Erythroblast (primary cell): ENCODE measurements around the gene TMEFF2.

Source experiments
- GATA1 ChIP-seq: IDR thresholded peaks from 2 replicates; pipeline ENCODE4 v1.6.1; 2011; ENCODE audit warnings: low read depth, mild to moderate bottlenecking, control low read depth, low read length, moderate library complexity
- POLR2A ChIP-seq: IDR thresholded peaks from 2 replicates; pipeline ENCODE4 v1.6.1; 2011; ENCODE audit warnings: mild to moderate bottlenecking, low read length

- TF ChIP-seq POLR2A (no peak), GATA1 (no peak)
Measured at GRCh38 chr2:192127434-192127833, 67.3 kb downstream of the TMEFF2 start.
